Activated CD8-positive, alpha-beta memory T cell treated with anti-CD3 and anti-CD28 coated beads for 24 hours (primary cell): ENCODE data around the gene CAPZA1.
"Not testable (repeated sequence)": the region's sequence is repeated elsewhere in the genome, so short reads cannot be mapped to it uniquely, and the experiment has no call there.

ENCODE experiments used
- DNase-seq: peaks from one replicate; pipeline ENCODE4 v3.0.0-alpha.2; 2020

CAPZA1 gene

DNA sequence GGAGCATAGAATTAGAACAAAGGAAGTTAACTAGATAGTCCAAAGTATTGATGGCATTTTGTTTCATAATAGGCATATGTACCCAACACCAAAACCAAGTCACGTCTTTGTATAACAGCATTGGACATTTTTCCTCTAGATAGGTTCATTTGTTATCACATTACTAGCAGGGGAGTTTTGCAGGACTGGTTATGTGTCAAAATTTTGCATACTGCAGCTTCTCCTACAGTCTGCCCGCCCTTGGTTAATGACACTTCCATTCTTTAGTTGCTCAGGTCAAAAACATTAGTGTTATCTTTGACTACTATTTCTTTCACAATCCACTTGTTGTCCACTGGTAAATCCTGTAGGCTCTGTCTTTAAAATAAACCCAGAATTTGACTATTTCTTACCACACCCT, 8.9 kb downstream of the CAPZA1 start:
- DNase-seq = no peak

DNA sequence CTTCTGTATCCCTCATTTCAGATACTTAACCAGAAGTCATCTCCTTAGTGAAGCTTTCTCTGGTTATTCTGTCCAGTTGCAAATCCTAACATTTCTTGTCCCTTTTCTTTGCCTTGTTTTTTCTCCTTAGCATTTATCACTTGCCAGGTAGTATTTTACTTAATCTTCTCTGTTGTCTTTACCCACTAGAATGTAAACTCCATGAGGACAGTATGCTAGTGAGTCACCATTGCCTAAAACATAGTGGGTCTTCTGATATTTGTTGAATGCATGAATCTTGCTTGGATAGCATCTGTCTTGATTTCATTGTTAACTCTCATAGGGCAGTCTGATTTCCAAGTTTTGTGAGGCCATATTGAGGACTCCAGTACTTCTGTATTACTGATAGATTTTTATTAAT, 9.6 kb downstream of the CAPZA1 start:
- no peak for DNase-seq

DNA sequence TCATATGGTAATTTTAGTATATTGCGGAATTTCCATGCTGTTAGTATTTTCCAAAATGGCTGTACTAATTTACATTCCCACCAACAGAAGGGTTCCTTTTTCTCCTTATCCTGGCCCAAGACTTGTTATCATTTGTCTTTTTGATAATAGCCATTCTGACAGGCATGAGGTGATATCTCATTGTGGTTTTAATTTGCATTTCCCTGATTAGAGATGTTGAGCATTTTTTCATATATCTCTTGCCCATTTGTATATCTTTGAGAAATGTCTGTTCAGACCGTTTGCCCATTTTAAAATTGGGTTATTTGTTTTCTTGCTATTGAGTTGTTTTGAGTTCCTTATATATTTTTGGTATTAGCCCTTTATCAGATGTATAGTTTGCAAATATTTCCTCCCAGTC, 14.0 kb downstream of the CAPZA1 start:
- no peak for DNase-seq

DNA sequence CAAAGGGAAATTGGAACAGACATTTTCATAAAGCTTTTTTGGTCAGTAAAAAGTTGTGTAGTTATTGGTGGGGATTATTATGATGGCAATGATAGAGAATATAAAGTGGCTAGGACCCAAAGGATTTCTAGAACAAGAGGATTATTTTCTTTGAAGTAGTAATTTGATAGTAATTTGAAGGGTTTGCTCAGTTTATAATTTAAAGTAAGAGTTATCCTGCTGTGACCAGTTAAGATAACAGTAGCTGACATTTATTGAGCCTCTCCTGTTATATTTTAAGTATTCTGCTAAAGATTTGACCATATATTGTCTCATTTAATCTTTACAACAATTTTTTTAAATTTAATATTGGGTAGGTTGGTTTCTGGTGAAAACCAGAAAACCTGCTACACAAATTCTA, 14.7 kb downstream of the CAPZA1 start:
- DNase-seq = no peak

DNA sequence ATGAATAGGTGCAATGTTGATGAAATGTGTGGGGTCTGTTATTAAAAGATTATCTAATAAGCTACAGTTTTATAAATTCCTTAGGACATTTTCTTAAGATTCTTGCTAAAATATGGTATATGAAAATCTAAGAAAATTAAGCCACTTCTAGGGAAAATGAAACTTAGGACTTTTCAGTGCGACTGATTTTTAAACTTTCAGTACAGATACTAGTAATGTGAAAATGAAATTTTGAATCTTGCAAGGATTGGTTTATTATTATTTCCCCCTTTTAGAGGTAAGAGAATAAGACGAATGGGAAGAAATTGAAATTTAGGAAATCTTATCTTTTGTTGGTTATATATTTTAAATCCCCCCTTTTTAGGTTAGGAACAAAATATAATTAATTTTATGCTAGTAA, 16.4 kb downstream of the CAPZA1 start:
- DNase-seq = no peak

DNA sequence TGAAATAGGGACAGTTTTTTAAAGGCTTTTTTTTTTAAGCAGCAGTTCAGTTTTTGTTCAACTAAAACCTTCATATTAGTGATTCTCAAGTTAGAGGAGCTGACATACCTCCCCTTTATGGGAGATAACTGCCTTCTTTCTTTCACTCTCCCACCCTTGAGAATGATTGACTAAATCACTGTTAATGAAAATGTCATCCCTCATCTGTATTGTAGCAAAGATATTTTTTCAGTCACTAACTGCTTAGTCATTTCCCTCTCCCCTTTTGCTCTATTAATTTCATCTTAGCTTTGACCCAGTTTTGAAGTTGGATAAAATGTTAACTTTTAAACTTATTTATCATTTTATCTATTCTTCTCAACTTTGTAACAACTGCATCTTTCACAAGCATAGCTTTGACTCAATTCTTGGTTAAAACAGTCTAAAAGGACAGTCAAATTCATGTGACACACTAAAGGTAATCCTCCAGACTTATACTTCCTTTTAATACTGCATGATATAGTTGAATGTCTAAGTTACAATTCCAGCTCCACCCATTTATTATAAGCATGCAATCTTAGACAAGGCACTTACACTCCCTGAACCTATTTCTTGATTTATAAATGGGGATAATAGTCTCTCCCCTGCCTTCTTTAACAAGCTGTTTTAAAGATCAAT, 17.1 kb downstream of the CAPZA1 start:
- DNase-seq = no peak

DNA sequence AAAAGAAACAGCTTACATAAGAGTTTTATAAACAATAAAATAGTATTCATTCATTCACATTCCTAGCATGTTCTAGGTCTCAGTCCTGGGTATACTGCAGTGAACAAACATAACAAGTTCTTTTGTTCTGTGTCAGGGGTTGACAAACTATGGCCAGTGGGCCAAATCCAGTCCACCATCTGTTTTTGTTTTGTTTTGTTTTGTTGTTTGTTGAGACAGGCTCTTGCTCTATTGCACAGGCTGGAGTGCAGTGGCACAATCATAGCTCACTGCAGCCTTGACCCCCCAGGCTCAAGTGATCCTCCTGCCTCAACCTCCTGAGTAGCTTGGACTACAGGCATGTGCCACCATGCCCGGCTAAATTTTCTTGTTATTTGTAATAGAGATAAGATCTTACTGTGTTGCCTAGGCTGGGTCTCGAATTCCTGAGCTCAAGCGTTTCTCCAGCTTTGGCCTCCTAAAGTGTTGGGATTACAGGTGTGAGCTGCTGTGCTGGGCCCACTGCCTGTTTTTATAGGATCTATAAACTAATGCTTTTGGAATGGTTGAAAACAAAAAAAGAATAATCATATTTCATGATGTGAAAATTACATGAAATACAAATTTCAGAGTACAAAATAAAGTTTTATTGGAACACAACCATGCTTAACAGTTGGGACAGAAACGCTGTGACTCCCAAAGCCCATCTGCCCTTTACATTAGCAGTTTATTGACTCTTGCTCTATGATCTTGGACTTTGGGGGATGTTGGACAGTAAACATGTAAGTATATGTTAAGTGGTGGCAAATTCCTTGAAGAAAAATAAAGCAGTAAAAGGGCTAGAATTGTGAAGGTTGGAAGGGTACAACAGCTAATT, 17.9 kb downstream of the CAPZA1 start:
- no peak for DNase-seq

DNA sequence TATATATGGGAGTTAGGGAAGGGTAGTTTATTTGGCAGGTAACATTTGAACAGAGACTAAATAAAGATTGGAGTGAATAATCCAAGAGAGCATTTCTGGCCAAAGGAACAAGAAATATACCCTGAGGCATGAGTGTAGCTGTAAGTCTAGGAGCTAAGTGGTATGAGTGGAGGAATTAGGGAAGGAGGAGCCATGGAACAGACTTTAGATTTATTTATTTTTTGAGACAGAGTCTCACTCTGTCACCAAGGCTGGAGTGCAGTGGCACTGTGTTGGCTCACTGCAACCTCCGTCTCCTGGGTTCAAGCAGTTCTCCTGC, 18.4 kb downstream of the CAPZA1 start:
- DNase-seq = no peak

DNA sequence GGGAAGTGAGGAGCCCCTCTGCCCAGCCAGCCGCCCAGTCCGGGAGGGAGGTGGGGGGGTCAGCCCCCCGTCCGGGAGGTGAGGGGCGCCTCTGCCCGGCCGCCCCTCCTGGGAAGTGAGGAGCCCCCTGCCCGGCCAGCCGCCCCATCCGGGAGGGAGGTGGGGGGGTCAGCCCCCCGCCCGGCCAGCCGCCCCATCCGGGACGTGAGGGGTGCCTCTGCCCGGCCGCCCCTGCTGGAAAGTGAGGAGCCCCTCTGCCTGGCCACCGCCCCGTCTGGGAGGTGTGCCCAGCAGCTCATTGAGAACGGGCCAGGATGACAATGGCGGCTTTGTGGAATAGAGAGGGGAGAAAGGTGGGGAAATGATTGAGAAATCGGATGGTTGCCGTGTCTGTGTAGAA, 20.8 kb downstream of the CAPZA1 start:
- DNase-seq = not testable (repeated sequence)

DNA sequence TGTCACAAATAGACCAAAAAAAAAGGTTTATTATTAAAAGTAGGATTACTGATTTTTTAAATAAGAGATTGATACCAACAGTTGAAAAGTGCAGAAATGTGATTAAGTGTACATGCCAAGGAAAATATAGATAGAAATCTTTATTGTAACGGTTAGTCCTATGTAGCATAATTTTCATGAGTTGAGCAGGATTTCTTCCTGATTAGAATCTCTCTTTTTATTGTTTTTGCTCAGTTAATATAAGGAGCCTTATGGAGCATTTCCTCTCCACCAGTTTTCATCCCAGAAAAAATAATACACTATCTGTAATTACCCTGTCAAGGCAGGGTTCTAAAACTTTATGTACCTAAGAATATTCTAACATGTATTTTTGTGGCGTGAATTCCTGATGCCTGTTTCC, 23.4 kb downstream of the CAPZA1 start:
- no peak for DNase-seq

DNA sequence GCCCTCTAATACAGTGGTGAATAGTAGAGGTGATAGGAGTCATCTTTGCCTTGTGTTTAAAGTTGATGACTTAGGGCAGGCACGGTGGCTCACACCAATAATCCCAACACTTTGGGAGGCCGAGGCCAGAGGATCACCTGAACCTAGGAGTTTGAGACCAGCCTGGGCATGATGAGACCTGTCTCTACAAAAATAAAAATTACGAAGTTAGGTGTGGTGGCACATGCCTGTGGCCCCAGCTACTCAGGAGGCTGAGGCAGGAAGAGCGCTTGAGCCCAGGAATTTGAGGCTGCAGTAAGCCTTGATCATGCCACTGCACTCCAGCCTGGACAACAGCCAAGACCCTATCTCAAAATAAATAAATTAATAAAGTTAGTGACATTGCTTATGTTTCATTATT, 26.6 kb downstream of the CAPZA1 start:
- DNase-seq = no peak

DNA sequence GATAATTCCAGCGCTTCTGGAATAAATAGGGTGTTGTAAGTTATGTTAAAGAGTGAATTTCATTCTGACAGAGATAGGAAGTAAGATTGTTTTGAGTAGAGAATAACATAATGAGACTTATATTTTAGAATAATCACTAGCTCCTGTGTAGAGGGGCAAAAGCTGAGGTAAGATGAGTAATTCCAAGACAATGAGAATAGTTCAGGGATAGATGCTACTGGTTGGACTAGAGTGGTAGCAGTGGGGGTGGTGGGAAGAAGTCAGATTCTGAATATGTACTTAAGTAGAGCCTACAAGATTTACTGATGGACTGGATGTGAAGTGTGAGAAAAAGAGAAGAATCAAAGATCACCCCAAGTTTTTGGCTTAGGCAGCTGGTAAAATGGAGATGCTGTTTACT, 31.6 kb downstream of the CAPZA1 start:
- DNase-seq = no peak

DNA sequence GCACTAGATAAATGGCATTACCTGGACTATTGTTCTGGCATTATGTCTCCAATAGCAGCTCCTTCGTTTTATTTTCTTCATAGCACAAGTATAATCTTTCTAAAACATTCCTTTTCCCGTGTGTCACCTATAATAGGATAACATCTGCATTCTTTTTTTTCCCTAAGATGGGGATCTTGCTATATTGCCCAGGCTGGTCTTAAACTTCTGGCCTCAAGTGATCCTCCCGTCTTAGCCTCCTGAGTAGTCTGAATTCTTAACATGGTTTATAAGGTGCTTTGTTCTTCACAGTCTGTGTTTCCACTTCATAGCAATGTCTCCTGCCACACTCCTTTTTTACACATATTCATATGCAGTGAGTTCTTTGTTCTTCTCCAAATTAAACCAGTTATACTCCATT, 46.2 kb downstream of the CAPZA1 start:
- no peak for DNase-seq

DNA sequence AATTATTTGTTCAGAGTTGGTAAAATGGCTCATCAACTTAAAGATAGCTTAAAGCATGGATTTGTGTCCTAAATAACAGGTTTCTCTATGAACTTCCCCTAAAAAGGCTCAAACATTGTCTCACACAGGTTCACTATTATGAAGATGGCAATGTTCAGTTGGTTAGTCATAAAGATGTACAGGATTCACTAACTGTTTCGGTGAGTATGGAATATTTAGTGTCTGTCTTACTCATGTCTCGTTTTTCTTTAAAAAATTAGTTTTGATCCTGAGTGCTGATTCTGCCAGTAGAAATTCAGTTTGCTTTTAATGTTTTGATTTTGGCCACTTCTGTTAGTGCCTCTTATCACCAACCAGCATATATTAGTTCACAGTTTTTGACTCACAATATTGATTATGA, 47.3 kb downstream of the CAPZA1 start:
- no peak for DNase-seq

DNA sequence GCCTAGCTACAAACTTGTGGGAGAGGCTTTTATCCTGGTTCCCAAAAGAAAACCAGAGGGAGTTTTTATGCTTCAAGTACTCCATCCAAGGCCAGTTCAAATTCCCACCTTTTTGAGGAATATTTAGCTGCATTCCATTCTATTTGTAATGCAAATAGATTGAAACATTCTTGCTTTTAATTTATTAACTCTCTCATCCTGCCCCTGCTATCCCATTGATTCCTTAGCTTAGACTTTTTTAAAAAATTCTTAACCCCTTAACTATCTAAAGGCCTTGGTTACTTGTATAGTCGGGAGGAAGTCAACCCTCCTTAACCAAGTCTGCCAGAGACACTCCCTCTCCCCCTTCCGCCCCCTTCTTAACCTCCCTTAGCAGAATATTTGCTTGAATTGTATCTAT, 52.4 kb downstream of the CAPZA1 start:
- no peak for DNase-seq

DNA sequence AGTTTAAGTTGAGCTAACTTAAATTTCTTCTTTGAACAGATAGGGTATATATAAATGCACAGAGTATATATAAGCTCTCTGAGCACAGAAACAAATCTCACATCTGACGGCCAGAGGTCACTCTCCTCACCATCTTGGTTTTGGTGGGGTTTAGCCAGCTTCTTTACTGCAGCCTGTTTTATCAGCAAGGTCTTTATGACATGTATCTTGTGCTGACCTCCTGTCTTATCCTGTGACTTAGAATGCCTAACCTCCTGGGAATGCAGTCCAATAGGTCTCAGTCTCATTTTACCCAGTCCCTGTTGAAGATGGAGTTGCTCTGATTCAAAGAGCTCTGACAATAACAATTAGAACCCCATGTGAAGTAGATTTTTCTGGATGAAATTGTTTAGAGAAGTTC, 53.2 kb downstream of the CAPZA1 start:
- no peak for DNase-seq

DNA sequence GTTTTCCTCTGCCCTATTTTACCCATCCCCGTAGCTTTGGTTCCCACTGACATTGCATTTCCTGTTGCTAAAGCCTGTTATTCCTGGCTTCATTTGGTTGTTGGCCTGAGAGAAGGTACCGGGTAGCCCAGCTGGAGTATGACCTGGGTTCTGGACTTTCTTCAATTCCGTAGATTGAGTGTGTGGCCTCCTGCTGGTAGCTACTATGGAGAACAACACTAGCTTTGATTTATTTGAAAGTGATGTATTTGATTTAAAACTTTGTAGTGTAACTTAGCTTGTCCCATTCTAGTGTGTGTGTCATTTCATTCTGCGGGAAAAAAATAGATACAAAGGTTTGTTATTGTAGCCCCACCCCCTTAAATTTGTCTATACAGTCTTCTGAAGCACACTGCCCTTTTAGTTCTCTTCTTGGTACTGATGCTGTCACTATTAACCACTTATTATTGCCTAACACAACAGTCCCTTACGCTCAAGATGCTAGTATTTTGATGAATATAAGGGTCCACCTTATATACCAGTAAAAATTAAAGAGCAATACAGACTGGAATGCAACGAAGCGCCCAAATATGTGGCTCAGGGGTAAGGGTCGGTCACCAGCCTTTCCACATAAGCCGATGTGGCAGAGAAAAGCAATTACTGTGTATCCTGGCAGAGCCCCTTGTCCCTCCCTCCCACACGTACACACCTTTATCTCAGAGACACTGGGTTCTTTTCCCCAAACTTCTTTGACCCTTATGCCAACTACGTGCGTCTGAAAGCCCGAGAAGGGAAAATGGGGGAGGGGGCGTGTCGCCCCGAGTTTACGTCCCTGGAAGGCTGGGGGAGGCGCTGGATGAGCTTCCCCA, 54.2 kb downstream of the CAPZA1 start:
- DNase-seq = no peak

DNA sequence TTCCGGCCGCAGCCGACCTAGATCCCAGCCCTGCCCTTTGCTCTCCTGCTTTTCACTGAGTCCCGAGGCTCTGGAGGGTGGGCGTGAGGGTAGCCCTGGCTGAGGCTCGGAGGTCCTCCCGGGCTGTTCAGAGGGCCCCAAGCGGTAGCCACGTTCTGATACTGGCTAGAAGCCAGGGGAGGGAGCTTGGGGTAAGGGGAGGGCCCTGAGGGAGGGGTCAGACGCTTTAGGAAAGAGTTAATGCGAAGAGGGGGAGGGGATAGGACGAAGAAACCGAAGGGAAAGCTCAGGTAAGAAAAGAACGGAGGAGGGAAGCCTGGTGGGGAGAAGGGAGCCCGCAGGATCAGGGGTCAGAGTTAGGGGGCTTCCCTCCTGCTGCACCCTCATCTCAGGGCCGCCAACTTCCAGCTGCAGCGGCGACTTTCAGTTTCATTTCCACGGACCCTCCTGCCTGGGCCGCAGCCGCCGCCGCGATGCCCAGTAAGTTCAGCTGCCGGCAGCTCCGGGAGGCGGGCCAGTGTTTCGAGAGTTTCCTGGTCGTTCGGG, 54.9 kb downstream of the CAPZA1 start, which contains the start of gene MOV10:
Gene MOV10, plus strand, starts transcription at position 220 of the 546 bp plus-strand sequence. Its CDS starts 254 bp downstream, at position 474.
- DNase-seq = peak; percentile 80

DNA sequence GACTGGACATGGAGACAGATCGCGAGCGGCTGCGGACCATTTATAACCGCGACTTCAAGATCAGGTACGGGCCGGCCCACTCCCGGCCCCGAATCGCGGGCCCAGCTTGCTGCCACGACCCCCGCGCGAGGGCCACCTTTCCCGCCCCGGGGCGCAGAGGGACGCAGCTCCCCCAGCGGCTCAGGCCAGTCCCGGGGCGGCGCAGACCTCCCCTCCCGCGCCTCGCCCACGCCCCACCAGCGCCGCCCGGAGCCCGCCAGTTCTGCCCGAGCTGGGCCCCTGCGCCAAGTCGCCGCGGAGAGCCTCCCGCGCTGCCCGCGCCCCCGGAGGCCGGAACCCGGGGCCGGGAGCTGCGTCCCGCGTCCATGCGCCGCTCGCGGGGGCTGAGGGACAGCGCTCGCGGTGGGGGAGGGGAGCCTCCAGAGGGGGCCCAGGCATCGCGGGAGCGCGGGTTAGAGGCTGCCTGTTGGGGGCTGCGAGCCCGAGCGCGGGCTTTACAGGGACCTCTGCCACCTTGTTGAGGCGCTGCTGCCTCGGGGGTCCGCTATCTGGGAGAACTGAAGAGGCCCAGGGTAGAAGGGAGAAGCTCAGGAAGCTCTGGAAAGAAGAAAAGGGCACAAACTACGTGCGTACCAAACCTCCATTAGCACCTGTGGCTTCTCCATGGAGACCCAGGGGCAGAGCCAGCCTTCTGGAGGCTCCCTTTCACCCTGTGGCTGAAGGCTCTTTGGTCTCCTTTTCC, 55.5 kb downstream of the CAPZA1 start:
- peak; percentile 81 for DNase-seq

DNA sequence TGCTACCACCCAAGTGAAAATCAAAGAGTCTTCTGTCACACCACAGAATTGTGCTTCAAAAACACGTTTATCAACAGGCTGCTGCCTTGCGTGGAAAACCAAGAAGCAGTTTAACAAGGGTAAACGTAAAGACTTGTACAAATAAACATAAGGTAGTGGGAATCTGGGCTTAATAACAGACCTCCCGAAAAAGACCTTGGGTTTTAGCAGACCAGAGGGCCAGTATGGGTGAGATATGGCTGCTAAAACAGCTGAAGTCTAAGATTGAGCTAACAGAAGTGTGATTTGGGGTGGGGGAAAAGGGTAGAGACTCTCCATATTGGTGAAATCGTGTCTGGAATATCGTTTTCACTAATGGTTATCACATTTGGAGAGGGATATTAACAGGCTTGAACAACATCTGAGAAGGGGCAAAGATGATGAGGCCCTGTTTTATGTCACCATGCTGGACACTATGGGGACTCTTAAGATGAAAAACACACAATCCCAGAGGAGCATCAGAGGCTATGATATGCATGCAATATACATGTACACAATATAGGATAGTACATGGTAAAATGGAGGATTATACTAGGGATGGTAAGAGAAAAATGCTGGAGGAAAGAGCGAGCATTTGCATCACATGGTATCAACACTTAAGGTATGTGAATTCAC, 56.2 kb downstream of the CAPZA1 start:
- no peak for DNase-seq

DNA sequence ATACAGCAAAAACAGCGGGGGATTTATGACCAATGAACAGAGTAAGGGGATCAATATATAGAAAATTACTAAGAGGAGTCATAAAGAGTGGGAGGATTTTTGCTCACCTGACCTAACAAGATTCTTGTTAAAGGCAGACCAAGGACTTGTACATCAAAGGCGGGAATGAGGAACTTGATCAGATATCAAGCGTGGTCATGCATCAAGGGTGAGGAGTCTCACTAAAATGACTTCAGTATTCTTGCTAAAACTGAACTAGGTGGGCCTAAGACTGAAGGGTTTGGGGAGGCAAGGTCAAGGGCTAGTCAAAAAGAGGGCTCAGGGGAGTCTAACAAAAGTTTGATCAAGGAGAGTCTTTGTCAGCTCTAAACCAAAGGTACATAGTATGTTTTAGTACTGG, 56.9 kb downstream of the CAPZA1 start:
- no peak for DNase-seq

DNA sequence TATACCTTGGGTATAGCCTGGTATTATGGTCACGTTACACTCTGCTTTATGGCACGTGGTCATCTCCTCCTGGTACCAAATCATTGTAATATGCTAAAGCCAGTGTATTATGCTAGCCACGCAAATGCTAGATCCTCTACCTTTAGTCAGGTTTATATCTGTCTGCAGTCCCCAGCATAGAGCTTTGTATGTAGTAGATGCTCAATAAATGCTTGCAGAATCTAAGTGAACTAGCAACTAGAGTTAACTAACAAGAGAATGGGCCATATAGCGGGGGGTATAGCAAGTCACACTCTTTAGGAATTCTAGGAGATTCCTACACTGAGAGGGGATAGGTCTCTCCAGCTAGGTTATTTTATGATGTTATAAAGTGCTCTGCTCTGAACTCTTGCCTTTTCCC, 57.9 kb downstream of the CAPZA1 start:
- DNase-seq = no peak
